Loucy (cell line): Measurements from ENCODE around the gene TMCO2.

Experiments used
- H2AFZ ChIP-seq: fragments of 200-600 bp; sonication (generic); 2 replicates; pipeline ENCODE4 v1.6.0; 2016; ENCODE audit warnings: antibody characterized with exemption, mild to moderate bottlenecking, low read length, moderate library complexity
- H3F3A ChIP-seq: fragments of 200-600 bp; 2 replicates; pipeline ENCODE4 v1.6.0; 2016; ENCODE audit warnings: antibody characterized with exemption, low read depth, mild to moderate bottlenecking
- H3K27me3 ChIP-seq: fragments of 200-600 bp; sonication (generic); 2 replicates; pipeline ENCODE4 v1.6.1; 2014; ENCODE audit warnings: low read length, mild to moderate bottlenecking; ENCODE audit not compliant: insufficient read depth, poor library complexity, severe bottlenecking
- H3K36me3 ChIP-seq: fragments of 200-600 bp; sonication (generic); 2 replicates; pipeline ENCODE4 v1.6.1; 2016; ENCODE audit warnings: low read length; ENCODE audit not compliant: insufficient read depth
- H3K4me1 ChIP-seq: fragments of 200-600 bp; sonication (generic); 2 replicates; pipeline ENCODE4 v1.5.1; 2014; ENCODE audit warnings: low read length, mild to moderate bottlenecking; ENCODE audit not compliant: insufficient read depth, poor library complexity, severe bottlenecking
- H3K4me2 ChIP-seq: fragments of 200-600 bp; sonication (generic); 2 replicates; pipeline ENCODE4 v1.6.0; 2014; ENCODE audit warnings: antibody characterized with exemption, low read length, low read depth, mild to moderate bottlenecking; ENCODE audit not compliant: poor library complexity, severe bottlenecking
- H3K4me3 ChIP-seq: fragments of 200-600 bp; sonication (generic); 2 replicates; pipeline ENCODE4 v1.5.1; 2014; ENCODE audit warnings: low read length, mild to moderate bottlenecking, mixed read lengths; ENCODE audit not compliant: poor library complexity, severe bottlenecking
- H3K79me2 ChIP-seq: fragments of 200-600 bp; sonication (generic); 2 replicates; pipeline ENCODE4 v1.6.1; 2014; ENCODE audit warnings: low read length; ENCODE audit not compliant: insufficient read depth
- H3K9ac ChIP-seq: fragments of 200-600 bp; sonication (generic); 2 replicates; pipeline ENCODE4 v1.6.0; 2014; ENCODE audit warnings: mild to moderate bottlenecking, low read depth, low read length, moderate library complexity; ENCODE audit not compliant: poor library complexity, severe bottlenecking
- H3K9me2 ChIP-seq: fragments of 200-600 bp; sonication (generic); replicated peaks from 2 replicates; pipeline ENCODE4 v1.6.1; 2016; ENCODE audit warnings: low read depth, low read length, mixed read lengths
- H3K9me3 ChIP-seq: fragments of 200-600 bp; sonication (generic); 2 replicates; pipeline ENCODE4 v1.6.1; 2014; ENCODE audit warnings: mild to moderate bottlenecking, antibody characterized with exemption, low read length, low read depth; ENCODE audit not compliant: insufficient read depth
- H4K20me1 ChIP-seq: fragments of 200-600 bp; sonication (generic); 2 replicates; pipeline ENCODE4 v1.6.0; 2014; ENCODE audit warnings: antibody characterized with exemption, low read length, mild to moderate bottlenecking; ENCODE audit not compliant: insufficient read depth, poor library complexity, severe bottlenecking
- EZH2phosphoT487 ChIP-seq: fragments of 200-600 bp; IDR thresholded peaks from 2 replicates; pipeline ENCODE4 v1.6.1; 2018; ENCODE audit warnings: antibody characterized with exemption, mild to moderate bottlenecking, moderate library complexity, borderline replicate concordance
- TF ChIP-seq, protein P1 (sequence below): fragments of 200-600 bp; sonication (generic); conservative IDR thresholded peaks from 2 replicates; pipeline ENCODE4 v1.5.1; 2014; ENCODE audit warnings: mild to moderate bottlenecking, antibody characterized with exemption, low read length

TMCO2 gene

DNA sequence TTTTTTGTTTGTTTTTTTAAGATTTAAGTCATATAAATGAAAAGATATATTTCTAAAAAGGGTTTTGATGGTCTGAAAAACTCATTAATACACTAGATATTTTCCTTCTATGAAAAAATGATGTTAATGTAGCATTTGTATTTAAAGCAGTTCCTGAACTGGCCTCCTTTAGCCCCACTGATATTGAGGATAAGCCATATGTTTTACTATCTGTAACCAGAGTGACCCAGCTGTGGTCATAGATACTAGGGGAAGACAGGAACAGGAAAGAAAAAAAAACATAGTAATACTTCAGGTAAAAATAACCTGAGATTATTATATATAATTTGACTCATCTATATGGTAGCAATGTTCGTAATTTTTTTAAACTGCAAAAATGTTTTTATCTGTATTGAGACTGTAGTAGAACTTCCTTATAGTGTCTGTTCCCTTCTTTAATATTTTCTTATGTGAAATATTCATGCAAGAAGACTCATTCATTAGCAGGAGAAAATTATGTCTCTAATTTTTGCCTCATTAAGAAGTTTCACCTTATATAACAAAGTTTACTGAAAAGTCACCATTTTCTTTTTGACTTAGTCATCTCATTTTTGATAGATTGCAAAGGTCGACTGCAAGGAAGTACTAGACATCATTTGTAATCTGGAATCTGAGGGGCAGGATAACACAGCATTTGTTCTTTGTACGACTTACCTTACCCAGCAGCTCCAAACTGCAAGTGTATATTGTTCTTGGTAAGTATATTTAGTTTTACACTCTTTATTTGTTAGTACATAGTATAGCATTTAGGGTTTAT is 25.6 kb upstream of the TMCO2 start:
- Histone ChIP-seq H3K9me3 (no peaks in the 10 kb centered on the region), H4K20me1 (peaks cover 3% of the 10 kb centered on the region), H3K79me2 (no peaks in the 10 kb centered on the region), H2AFZ (no peak overlapping the region), H3K4me2 (no peak overlapping the region), H3F3A (no peaks in the 10 kb centered on the region), H3K4me3 (no peak overlapping the region), H3K9ac (no peak overlapping the region), H3K4me1 (no peaks in the 10 kb centered on the region), H3K36me3 (peaks cover 68% of the 10 kb centered on the region; the same call in 1 of the 2 replicates), H3K27me3 (no peaks in the 10 kb centered on the region), H3K9me2 (no peaks in the 10 kb centered on the region)
- TF ChIP-seq EZH2phosphoT487 = no peak
- TF ChIP-seq, protein P1, sequence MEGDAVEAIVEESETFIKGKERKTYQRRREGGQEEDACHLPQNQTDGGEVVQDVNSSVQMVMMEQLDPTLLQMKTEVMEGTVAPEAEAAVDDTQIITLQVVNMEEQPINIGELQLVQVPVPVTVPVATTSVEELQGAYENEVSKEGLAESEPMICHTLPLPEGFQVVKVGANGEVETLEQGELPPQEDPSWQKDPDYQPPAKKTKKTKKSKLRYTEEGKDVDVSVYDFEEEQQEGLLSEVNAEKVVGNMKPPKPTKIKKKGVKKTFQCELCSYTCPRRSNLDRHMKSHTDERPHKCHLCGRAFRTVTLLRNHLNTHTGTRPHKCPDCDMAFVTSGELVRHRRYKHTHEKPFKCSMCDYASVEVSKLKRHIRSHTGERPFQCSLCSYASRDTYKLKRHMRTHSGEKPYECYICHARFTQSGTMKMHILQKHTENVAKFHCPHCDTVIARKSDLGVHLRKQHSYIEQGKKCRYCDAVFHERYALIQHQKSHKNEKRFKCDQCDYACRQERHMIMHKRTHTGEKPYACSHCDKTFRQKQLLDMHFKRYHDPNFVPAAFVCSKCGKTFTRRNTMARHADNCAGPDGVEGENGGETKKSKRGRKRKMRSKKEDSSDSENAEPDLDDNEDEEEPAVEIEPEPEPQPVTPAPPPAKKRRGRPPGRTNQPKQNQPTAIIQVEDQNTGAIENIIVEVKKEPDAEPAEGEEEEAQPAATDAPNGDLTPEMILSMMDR = no peak

DNA sequence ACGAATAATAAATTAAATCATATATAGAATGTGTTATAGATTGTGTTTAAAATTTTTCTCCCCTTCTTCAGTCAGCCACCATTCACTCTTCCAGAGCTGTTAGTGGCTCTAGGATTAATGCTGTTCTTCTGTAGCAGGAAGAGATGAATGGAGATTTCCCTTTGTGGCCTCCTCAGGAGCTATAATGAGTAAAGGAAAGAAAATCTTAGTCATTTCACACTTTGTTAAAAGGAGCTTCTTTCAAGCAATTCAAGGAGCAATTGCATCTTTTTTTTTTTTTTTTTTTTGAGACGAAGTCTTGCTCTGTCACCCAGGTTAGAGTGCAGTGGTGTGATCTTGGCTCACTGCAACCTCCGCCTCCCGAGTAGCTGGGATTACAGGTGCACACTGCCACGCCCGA is 23.7 kb upstream of the TMCO2 start:
- Histone ChIP-seq H4K20me1 (peaks cover 3% of the 10 kb centered on the region), H3K27me3 (no peaks in the 10 kb centered on the region), H3K9me3 (no peaks in the 10 kb centered on the region), H2AFZ (no peak overlapping the region), H3K4me1 (no peaks in the 10 kb centered on the region), H3K9ac (no peak overlapping the region), H3K9me2 (no peaks in the 10 kb centered on the region), H3F3A (no peaks in the 10 kb centered on the region), H3K4me3 (no peak overlapping the region), H3K36me3 (peaks cover 67% of the 10 kb centered on the region; the same call in 1 of the 2 replicates), H3K79me2 (no peaks in the 10 kb centered on the region), H3K4me2 (no peak overlapping the region)
- no peak for TF ChIP-seq EZH2phosphoT487
- TF ChIP-seq, protein P1 = no peak

DNA sequence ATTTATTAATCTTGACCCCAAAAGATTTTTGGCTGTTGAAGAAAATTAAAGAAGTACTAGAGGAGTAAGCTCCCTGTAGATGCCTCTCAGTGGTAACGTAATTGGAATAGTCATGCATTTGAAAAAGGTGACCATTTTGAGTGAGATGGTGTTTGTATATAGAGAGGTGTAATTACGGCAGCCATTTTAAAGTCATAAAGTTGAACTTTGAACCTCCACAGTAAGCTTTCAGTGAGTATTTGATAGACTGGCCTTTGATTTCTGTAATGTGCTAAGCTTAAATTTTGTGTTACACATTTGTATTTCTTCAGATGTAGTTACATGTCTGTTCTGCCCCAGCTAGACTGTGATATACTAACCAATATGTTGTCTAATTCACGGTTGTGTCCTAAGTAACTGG is 21.5 kb upstream of the TMCO2 start:
- Histone ChIP-seq H3K79me2 (no peaks in the 10 kb centered on the region), H3K9me2 (no peaks in the 10 kb centered on the region), H3K4me1 (no peaks in the 10 kb centered on the region), H4K20me1 (no peaks in the 10 kb centered on the region), H3K27me3 (no peaks in the 10 kb centered on the region), H3K36me3 (peaks cover 65% of the 10 kb centered on the region; the same call in 1 of the 2 replicates), H3K9me3 (no peaks in the 10 kb centered on the region), H2AFZ (no peak overlapping the region), H3K9ac (no peak overlapping the region), H3K4me3 (no peak overlapping the region), H3K4me2 (no peak overlapping the region), H3F3A (no peaks in the 10 kb centered on the region)
- TF ChIP-seq, protein P1 = no peak
- TF ChIP-seq EZH2phosphoT487 = no peak
